H1 (cell line): Measurements from ENCODE around the gene FAM193A. TPM values are rescaled to one million over a fixed set of nuclear protein-coding genes. Genes with fewer than 3 reads are reported as not detected.

Source experiments
- polyA plus RNA-seq, 7 experiments: library from polyadenylated mRNA; depleted of rRNA in 3 of 7; stranded (reverse) in 5 of 7; unstranded in 2 of 7; fragments of >200 nt in 5 of 7; fragments of 200-250 nt in 2 of 7; gene quantifications; 1 replicate in 5 of 7; 2 replicates in 1 of 7; 4 replicates in 1 of 7; pipeline versions ENCODE4 v1.2.1 to v1.2.3, GENCODE V29; 2011 to 2013; ENCODE audit warnings: missing spikeins in 2 of 7, mixed read lengths in 2 of 7
- small RNA-seq: library from polyadenylated mRNA; stranded (forward); fragments of <200 nt; extraction: miRNeasy Mini kit (QIAGEN cat#:217004); gene quantifications from one replicate; pipeline ENCODE3, GENCODE V24; 2013; ENCODE audit not compliant: insufficient read depth
- total RNA-seq: library from RNA; stranded (reverse); fragmentation: NEBNext Ultra II Directional; extraction: Animal tissue kit (Norgen Biotek cat#: 25700); gene quantifications from 2 replicates; pipeline ENCODE4 v1.2.1, GENCODE V29; 2021

Gene FAM193A
- total and polyA plus RNA-seq, 2 of the 8 experiments (the other 6 are each of a cell fraction or from before 2014, with no cell fraction given): 8.7 to 26.2 TPM

Small RNAs within 50 kb of the gene (small RNA-seq; reads per million reads assigned to genes)
- gene CR545473.1: not detected
- gene RF00019: not detected

Other genes with a start within 250 kb of the FAM193A start
- gene ZFYVE28, start 118.0 kb upstream of the FAM193A start, total RNA-seq: 3.9 and 4.9 TPM in 2 replicates
- 1.7 and 3.1 TPM in 2 replicates for gene ZFYVE28, start 118.0 kb upstream of the FAM193A start, polyA plus RNA-seq (2011; rRNA removed)
- gene CFAP99, start 117.7 kb upstream of the FAM193A start, total RNA-seq: not detected in 2 replicates
- 0.09 TPM in 1 of 2 replicates, not detected in the other for gene CFAP99, start 117.7 kb upstream of the FAM193A start, polyA plus RNA-seq (2011; rRNA removed)
- 75.0 and 78.9 TPM in 2 replicates for gene RNF4, start 67.5 kb upstream of the FAM193A start, total RNA-seq
- gene RNF4, start 67.5 kb upstream of the FAM193A start, polyA plus RNA-seq (2011; rRNA removed): 68.2 and 70.5 TPM in 2 replicates
- gene TNIP2, start 219.7 kb downstream of the FAM193A start, total RNA-seq: 36.2 and 37.7 TPM in 2 replicates
- gene TNIP2, start 219.7 kb downstream of the FAM193A start, polyA plus RNA-seq (2011; rRNA removed): 23.7 and 35.7 TPM in 2 replicates